Hepatic stellate cell (primary cell): Measurements from ENCODE around the gene XYLT1.
"Not testable (repeated sequence)": the region's sequence is repeated elsewhere in the genome, so short reads cannot be mapped to it uniquely, and the experiment has no call there.

Experiments used
- DNase-seq: peaks from one replicate; pipeline ENCODE4 v3.0.0; 2011; ENCODE audit warnings: low spot score

Gene XYLT1

GRCh38 chr16:17354685-17355084 lies 116.1 kb downstream of the XYLT1 start:
- no peak for DNase-seq

- no peak for DNase-seq
These were observed 116.6 kb downstream of the XYLT1 start for GRCh38 chr16:17354141-17354601.

- no peak for DNase-seq
These were observed 117.2 kb downstream of the XYLT1 start for GRCh38 chr16:17353561-17353960.

GRCh38 chr16:17351441-17352035 lies 119.2 kb downstream of the XYLT1 start:
- DNase-seq: no peak

GRCh38 chr16:17350207-17350606 lies 120.6 kb downstream of the XYLT1 start:
- DNase-seq: peak; percentile 51

GRCh38 chr16:17348826-17349225 lies 121.9 kb downstream of the XYLT1 start:
- no peak for DNase-seq

- no peak for DNase-seq
These were observed 122.5 kb downstream of the XYLT1 start for GRCh38 chr16:17348042-17348783.

- no peak for DNase-seq
These were observed 123.1 kb downstream of the XYLT1 start for GRCh38 chr16:17347624-17348023.

- no peak for DNase-seq
These were observed 123.9 kb downstream of the XYLT1 start for GRCh38 chr16:17346621-17347569.

GRCh38 chr16:17345043-17345442 lies 125.7 kb downstream of the XYLT1 start:
- no peak for DNase-seq

- no peak for DNase-seq
These were observed 127.0 kb downstream of the XYLT1 start for GRCh38 chr16:17343728-17344127.

GRCh38 chr16:17343028-17343427 lies 127.7 kb downstream of the XYLT1 start:
- DNase-seq: no peak

- DNase-seq: no peak
These were observed 128.7 kb downstream of the XYLT1 start for GRCh38 chr16:17342031-17342430.

GRCh38 chr16:17340804-17341203 lies 130.0 kb downstream of the XYLT1 start:
- DNase-seq: no peak

- peak; percentile 33 for DNase-seq
These were observed 130.8 kb downstream of the XYLT1 start for GRCh38 chr16:17339764-17340541.

- DNase-seq: no peak
These were observed 132.5 kb downstream of the XYLT1 start for GRCh38 chr16:17338244-17338643.

GRCh38 chr16:17336530-17336900 lies 134.2 kb downstream of the XYLT1 start:
- DNase-seq: no peak

GRCh38 chr16:17335826-17336529 lies 134.8 kb downstream of the XYLT1 start:
- no peak for DNase-seq

- not testable (repeated sequence) for DNase-seq
These were observed 135.4 kb downstream of the XYLT1 start for GRCh38 chr16:17335406-17335805.

GRCh38 chr16:17334096-17334495 lies 136.7 kb downstream of the XYLT1 start:
- DNase-seq: peak; percentile 60

GRCh38 chr16:17333229-17333628 lies 137.5 kb downstream of the XYLT1 start:
- no peak for DNase-seq
